Trophoblast cell (in vitro differentiated cells and primary cell): ENCODE measurements around the gene EIF3A.
"Not testable (repeated sequence)": the region's sequence is repeated elsewhere in the genome, so short reads cannot be mapped to it uniquely, and the experiment has no call there.

Experiments
- DNase-seq, 2 donors: peaks; one replicate each; pipeline ENCODE4 v3.0.0-alpha.2; 2016
- H2AFZ ChIP-seq: 2 replicates; pipeline ENCODE4 v1.6.1; 2013; ENCODE audit warnings: low read length, moderate library complexity, mild to moderate bottlenecking; ENCODE audit not compliant: insufficient read depth, poor library complexity
- H2AK5ac ChIP-seq: 2 replicates; pipeline ENCODE4 v1.6.1; 2013; ENCODE audit warnings: mild to moderate bottlenecking, low read length
- H2BK120ac ChIP-seq: 2 replicates; pipeline ENCODE4 v1.6.1; 2013; ENCODE audit warnings: low read length, mild to moderate bottlenecking, moderate library complexity; ENCODE audit not compliant: insufficient read depth, poor library complexity
- H2BK12ac ChIP-seq: 2 replicates; pipeline ENCODE4 v1.6.1; 2013; ENCODE audit warnings: mild to moderate bottlenecking, low read length, moderate library complexity
- H2BK5ac ChIP-seq: 2 replicates; pipeline ENCODE4 v1.6.1; 2013; ENCODE audit warnings: low read length, low read depth, moderate library complexity, mild to moderate bottlenecking; ENCODE audit not compliant: poor library complexity
- H3K14ac ChIP-seq: 2 replicates; pipeline ENCODE4 v1.6.1; 2013; ENCODE audit warnings: mild to moderate bottlenecking, low read length
- H3K18ac ChIP-seq: 2 replicates; pipeline ENCODE4 v1.6.1; 2013; ENCODE audit warnings: mild to moderate bottlenecking, low read length
- H3K23ac ChIP-seq: 2 replicates; pipeline ENCODE4 v1.6.1; 2013; ENCODE audit warnings: low read length
- H3K27ac ChIP-seq: 2 replicates; pipeline ENCODE4 v1.5.1; 2013; ENCODE audit warnings: low read depth, mild to moderate bottlenecking, inconsistent platforms, low read length, moderate library complexity
- H3K27me3 ChIP-seq: 2 replicates; pipeline ENCODE4 v1.6.1; 2013; ENCODE audit warnings: inconsistent platforms, mild to moderate bottlenecking, low read length, moderate library complexity; ENCODE audit not compliant: insufficient read depth
- H3K36me3 ChIP-seq, 2 experiments: 1 replicate in 1 of 2; 2 replicates in 1 of 2; pipeline ENCODE4 v1.6.1; 2013; ENCODE audit warnings: low read length in 2 of 2, mild to moderate bottlenecking in 2 of 2, moderate library complexity in 1 of 2; ENCODE audit not compliant: insufficient read depth in 2 of 2, control insufficient read depth in 1 of 2
- H3K4ac ChIP-seq: 2 replicates; pipeline ENCODE4 v1.6.1; 2013; ENCODE audit warnings: low read depth, mild to moderate bottlenecking, low read length, moderate library complexity
- H3K4me1 ChIP-seq, 2 experiments: 1 replicate in 1 of 2; 2 replicates in 1 of 2; pipeline ENCODE4 v1.6.1; 2013; ENCODE audit warnings: low read length in 2 of 2, mild to moderate bottlenecking in 2 of 2, moderate library complexity in 1 of 2; ENCODE audit not compliant: insufficient read depth in 2 of 2, control insufficient read depth in 1 of 2
- H3K4me2 ChIP-seq: 2 replicates; pipeline ENCODE4 v1.6.1; 2013; ENCODE audit warnings: inconsistent platforms, mild to moderate bottlenecking, low read length, moderate library complexity
- H3K4me3 ChIP-seq: 2 replicates; pipeline ENCODE4 v1.5.1; 2013; ENCODE audit warnings: mild to moderate bottlenecking, low read depth, low read length, inconsistent platforms
- H3K79me1 ChIP-seq: one replicate; pipeline ENCODE4 v1.6.1; 2013; ENCODE audit warnings: low read length
- H3K79me2 ChIP-seq: 2 replicates; pipeline ENCODE4 v1.6.1; 2013; ENCODE audit warnings: low read length, mild to moderate bottlenecking; ENCODE audit not compliant: control insufficient read depth, insufficient read depth, poor library complexity
- H3K9ac ChIP-seq: 2 replicates; pipeline ENCODE4 v1.6.1; 2013; ENCODE audit warnings: mild to moderate bottlenecking, low read length
- H3K9me3 ChIP-seq: 2 replicates; pipeline ENCODE4 v1.6.1; 2013; ENCODE audit warnings: low read depth, mild to moderate bottlenecking, control low read depth, inconsistent platforms, low read length; ENCODE audit not compliant: insufficient read depth
- H4K12ac ChIP-seq: 2 replicates; pipeline ENCODE4 v1.6.1; 2013; ENCODE audit warnings: low read depth, mild to moderate bottlenecking, low read length, moderate library complexity
- H4K8ac ChIP-seq: 2 replicates; pipeline ENCODE4 v1.6.1; 2013; ENCODE audit warnings: low read depth, mild to moderate bottlenecking, low read length, moderate library complexity
- H4K91ac ChIP-seq: one replicate; pipeline ENCODE4 v1.6.1; 2013; ENCODE audit warnings: low read depth, mild to moderate bottlenecking, low read length, moderate library complexity
- WGBS: extraction: QIAGEN DNeasy Blood & Tissue Kit; methylation state at CpG from one replicate; pipeline ENCODE4 v1.1.7; 2013; ENCODE audit warnings: missing lambda C conversion rate; ENCODE audit not compliant: insufficient read length, insufficient coverage; ENCODE audit errors: extremely low coverage; 5-methylcytosine and 5-hydroxymethylcytosine counted together

EIF3A gene

DNA sequence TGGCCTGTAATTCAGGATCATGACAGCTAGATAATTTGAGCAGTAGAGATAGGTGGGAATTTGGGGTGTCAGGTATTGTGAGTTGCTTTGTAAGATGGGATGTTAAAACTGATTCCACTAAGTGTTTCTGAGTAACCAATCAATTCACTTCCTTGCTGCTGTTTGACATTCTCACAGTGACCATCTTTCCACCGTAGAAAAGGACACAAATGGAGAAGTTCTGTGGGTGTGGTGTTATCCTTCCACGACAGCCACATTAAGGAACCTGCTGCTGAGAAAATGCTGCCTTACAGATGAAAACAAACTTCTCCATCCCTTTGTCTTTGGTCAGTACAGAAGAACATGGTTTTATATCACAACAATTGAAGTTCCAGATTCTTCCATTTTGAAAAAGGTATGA is 27.2 kb upstream of the EIF3A start:
- not testable (repeated sequence) for H3K4me1 ChIP-seq

DNA sequence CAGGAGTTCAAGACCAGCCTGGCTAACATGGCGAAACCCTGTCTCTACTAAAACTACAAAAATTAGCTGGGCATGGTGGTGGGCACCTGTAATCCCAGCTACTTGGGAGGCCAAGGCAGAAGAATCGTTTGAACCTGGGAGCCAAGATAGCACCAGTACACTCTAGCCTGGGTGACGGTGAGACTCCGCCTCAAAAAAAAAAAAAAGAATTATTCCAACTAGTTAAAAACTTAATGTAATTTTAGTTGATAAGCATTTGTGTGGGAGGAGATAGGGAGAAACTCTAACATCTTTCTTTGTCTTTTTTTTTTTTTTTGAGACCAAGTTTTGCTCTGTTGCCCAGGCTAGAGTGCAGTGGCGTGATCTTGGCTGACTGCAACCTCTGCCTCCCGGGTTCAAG is 26.5 kb upstream of the EIF3A start:
- no CpG with 5 or more reads among the region's 6 CpGs for WGBS
- not testable (repeated sequence) for H3K18ac ChIP-seq

More for the DNA sequence above, 27.2 kb upstream of the EIF3A start:
- not testable (repeated sequence) for H3K9me3 ChIP-seq, H3K27ac ChIP-seq, DNase-seq, H4K8ac ChIP-seq, H2AK5ac ChIP-seq, H3K14ac ChIP-seq, H4K91ac ChIP-seq, H3K27me3 ChIP-seq, H3K79me2 ChIP-seq, H4K12ac ChIP-seq, H2AFZ ChIP-seq, H3K4me2 ChIP-seq, H3K23ac ChIP-seq, H3K9ac ChIP-seq, H3K4ac ChIP-seq, H2BK5ac ChIP-seq, H3K4me3 ChIP-seq, H2BK120ac ChIP-seq, H2BK12ac ChIP-seq, H3K18ac ChIP-seq
- Histone ChIP-seq H3K36me3 (peaks cover 21 to 23% of the 10 kb centered on the region in 2 experiments), H3K79me1 (peaks cover 14% of the 10 kb centered on the region)
- WGBS, result no CpG with 5 or more reads among the region's 2 CpGs

DNA sequence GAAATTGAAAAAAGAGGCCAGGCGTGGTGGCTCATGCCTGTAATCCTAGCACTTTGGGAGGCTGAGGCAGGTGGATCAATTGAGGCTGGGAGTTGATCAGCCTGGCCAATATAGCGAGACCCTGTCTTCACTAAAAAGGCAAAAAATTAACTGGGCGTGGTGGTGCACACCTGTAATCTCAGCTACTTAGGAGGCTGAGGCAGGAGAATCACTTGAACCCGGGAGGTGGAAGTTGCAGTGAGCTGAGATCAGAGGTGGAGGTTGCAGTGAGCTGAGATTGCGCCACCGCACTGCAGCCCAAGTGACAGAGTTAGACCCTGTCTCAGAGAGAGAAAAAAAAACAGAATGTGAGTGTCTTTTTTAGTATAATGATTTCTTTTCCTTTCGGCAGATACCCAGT is 25.3 kb upstream of the EIF3A start:
- H4K12ac ChIP-seq, H3K4me2 ChIP-seq, H3K27me3 ChIP-seq, DNase-seq, H3K4me3 ChIP-seq, H2AFZ ChIP-seq, H3K9me3 ChIP-seq, H4K8ac ChIP-seq, H4K91ac ChIP-seq, H3K27ac ChIP-seq, H3K14ac ChIP-seq, H2BK120ac ChIP-seq, H3K23ac ChIP-seq, H3K4me1 ChIP-seq, H2AK5ac ChIP-seq, H3K9ac ChIP-seq, H2BK12ac ChIP-seq, H3K18ac ChIP-seq, H2BK5ac ChIP-seq: not testable (repeated sequence)
- WGBS, result no CpG with 5 or more reads among the region's 7 CpGs
- peaks cover 18 to 20% of the 10 kb centered on the region in 2 experiments for H3K36me3 ChIP-seq
- H3K4ac ChIP-seq, result peak overlapping the region; percentile 70
- peaks cover 11% of the 10 kb centered on the region for H3K79me2 ChIP-seq
- H3K79me1 ChIP-seq, result peaks cover 14% of the 10 kb centered on the region

More for the DNA sequence above, 26.5 kb upstream of the EIF3A start:
- H3K4me1 ChIP-seq, H2AFZ ChIP-seq, H3K4me2 ChIP-seq, H2BK12ac ChIP-seq, H3K4me3 ChIP-seq, H2BK5ac ChIP-seq, H3K23ac ChIP-seq, H2AK5ac ChIP-seq, H3K9me3 ChIP-seq, H3K27me3 ChIP-seq, H2BK120ac ChIP-seq, H3K14ac ChIP-seq, H3K4ac ChIP-seq, H4K12ac ChIP-seq, H4K91ac ChIP-seq, H4K8ac ChIP-seq, H3K9ac ChIP-seq, DNase-seq, H3K27ac ChIP-seq, H3K79me2 ChIP-seq: not testable (repeated sequence)
- H3K79me1 ChIP-seq, result peaks cover 12% of the 10 kb centered on the region
- H3K36me3 ChIP-seq, result peaks cover 18 to 20% of the 10 kb centered on the region in 2 experiments

DNA sequence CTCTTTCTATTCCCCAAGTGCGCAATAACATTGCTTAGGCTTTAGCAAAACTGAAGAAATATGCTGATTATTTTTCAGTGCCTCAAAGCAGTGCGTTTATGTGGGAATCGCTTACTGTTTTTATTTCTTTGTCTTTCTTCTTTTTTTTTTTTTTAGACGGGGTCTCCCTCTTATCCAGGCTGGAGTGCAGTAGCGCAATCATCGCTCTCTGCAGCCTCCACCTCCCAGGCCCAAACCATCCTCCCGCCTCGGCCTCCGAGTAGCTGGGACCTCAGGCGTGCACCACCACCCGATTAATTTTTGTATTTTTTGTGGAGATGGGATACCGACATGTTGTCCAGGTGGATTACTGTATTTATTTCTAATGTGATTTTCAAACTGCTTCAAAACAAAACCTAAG is 24.5 kb upstream of the EIF3A start:
- H3K4me1 ChIP-seq, result peaks cover 3 to 8% of the 10 kb centered on the region in 2 experiments

More for the DNA sequence above, 24.5 kb upstream of the EIF3A start:
- peak overlapping the region; percentile 59 for H3K4ac ChIP-seq
- no peak overlapping the region for H2AFZ ChIP-seq
- H2BK5ac ChIP-seq, result no peak overlapping the region
- H2BK120ac ChIP-seq, result no peak overlapping the region
- peak overlapping the region; percentile 80 for H3K4me2 ChIP-seq
- no CpG with 5 or more reads among the region's 12 CpGs for WGBS
- no peak overlapping the region for H4K91ac ChIP-seq
- H4K8ac ChIP-seq, result no peak overlapping the region
- no peaks in the 10 kb centered on the region for H3K27me3 ChIP-seq
- no peak overlapping the region for H3K4me3 ChIP-seq
- peaks cover 11% of the 10 kb centered on the region for H3K79me2 ChIP-seq
- H3K79me1 ChIP-seq, result peaks cover 17% of the 10 kb centered on the region
- H3K14ac ChIP-seq, result no peak overlapping the region
- no peak overlapping the region for H2AK5ac ChIP-seq
- H2BK12ac ChIP-seq, result no peak overlapping the region
- H3K36me3 ChIP-seq, result peaks cover 15 to 16% of the 10 kb centered on the region in 2 experiments
- no peak overlapping the region for H3K18ac ChIP-seq
- H4K12ac ChIP-seq, result no peak overlapping the region
- DNase-seq, result no peak
- no peaks in the 10 kb centered on the region for H3K9me3 ChIP-seq
- H3K23ac ChIP-seq, result no peak overlapping the region
- H3K9ac ChIP-seq, result no peak overlapping the region
- H3K27ac ChIP-seq, result no peak overlapping the region
